Astrocyte (in vitro differentiated cells and primary cell): ENCODE measurements around the gene CLEC16A.

Experiments
- CTCF ChIP-seq: IDR thresholded peaks from 2 replicates; pipeline ENCODE4 v1.5.1; 2011; ENCODE audit warnings: low read depth, mild to moderate bottlenecking, inconsistent platforms, low read length, moderate library complexity; ENCODE audit not compliant: insufficient read depth
- EZH2 ChIP-seq: IDR thresholded peaks from 2 replicates; pipeline ENCODE4 v1.6.1; 2012; ENCODE audit warnings: mild to moderate bottlenecking, low read length, inconsistent platforms; ENCODE audit not compliant: insufficient read depth

- TF ChIP-seq CTCF (no peak), EZH2 (no peak)
Measured at GRCh38 chr16:11142951-11143350, 198.6 kb downstream of the CLEC16A start.
